ENCODE results near the gene CKS2. TPM values are rescaled to one million over a fixed set of nuclear protein-coding genes. Genes with fewer than 3 reads are reported as not detected.

CKS2 gene
- total RNA-seq, 1 experiment from 2014 or later, result 380 TPM

GRCh38 chr9:89346696-89347095 lies 35.7 kb downstream of the CKS2 start:
- no peak for DNase-seq (ENCODE audit: low read depth)

- DNase-seq (ENCODE audit: low read depth), result no peak
These were observed 36.7 kb downstream of the CKS2 start for GRCh38 chr9:89347651-89348050.

- no peak for DNase-seq (ENCODE audit: low read depth)
These were observed 38.6 kb downstream of the CKS2 start for GRCh38 chr9:89349607-89350006.

GRCh38 chr9:89350988-89351557 lies 40.1 kb downstream of the CKS2 start:
- DNase-seq (ENCODE audit: low read depth), result no peak

GRCh38 chr9:89351584-89352300 lies 40.7 kb downstream of the CKS2 start:
- DNase-seq (ENCODE audit: low read depth), result no peak

- DNase-seq (ENCODE audit: low read depth), result no peak
These were observed 41.5 kb downstream of the CKS2 start for GRCh38 chr9:89352451-89352850.

- DNase-seq (ENCODE audit: low read depth), result no peak
These were observed 42.1 kb downstream of the CKS2 start for GRCh38 chr9:89352874-89353649.

GRCh38 chr9:89353989-89354388 lies 43.0 kb downstream of the CKS2 start:
- DNase-seq (ENCODE audit: low read depth), result no peak

GRCh38 chr9:89354471-89354870 lies 43.5 kb downstream of the CKS2 start:
- DNase-seq (ENCODE audit: low read depth), result no peak

- no peak for DNase-seq (ENCODE audit: low read depth)
These were observed 45.8 kb downstream of the CKS2 start for GRCh38 chr9:89356782-89357181.

GRCh38 chr9:89357331-89358197 lies 46.6 kb downstream of the CKS2 start:
- DNase-seq (ENCODE audit: low read depth), result no peak

- DNase-seq (ENCODE audit: low read depth), result no peak
These were observed 47.5 kb downstream of the CKS2 start for GRCh38 chr9:89358376-89358916.

GRCh38 chr9:89358985-89359384 lies 48.0 kb downstream of the CKS2 start:
- DNase-seq (ENCODE audit: low read depth), result no peak

- no peak for DNase-seq (ENCODE audit: low read depth)
These were observed 48.8 kb downstream of the CKS2 start for GRCh38 chr9:89359751-89360261.

- DNase-seq (ENCODE audit: low read depth), result no peak
These were observed 49.5 kb downstream of the CKS2 start for GRCh38 chr9:89360465-89360864.

- DNase-seq (ENCODE audit: low read depth), result no peak
These were observed 50.0 kb downstream of the CKS2 start for GRCh38 chr9:89361031-89361430.

- no peak for DNase-seq (ENCODE audit: low read depth)
These were observed 51.0 kb downstream of the CKS2 start for GRCh38 chr9:89361816-89362646.

GRCh38 chr9:89362647-89363310 lies 51.8 kb downstream of the CKS2 start:
- no peak for DNase-seq (ENCODE audit: low read depth)

- DNase-seq (ENCODE audit: low read depth), result no peak
These were observed 52.3 kb downstream of the CKS2 start for GRCh38 chr9:89363311-89363670.

Measured in HT1080 (cell line).